Heart left ventricle (tissue), 13 donors: ENCODE measurements around the gene THADA.
"Not testable (repeated sequence)": the region's sequence is repeated elsewhere in the genome, so short reads cannot be mapped to it uniquely, and the experiment has no call there.

Experiments
- CTCF ChIP-seq, 12 donors: fragments of 200-600 bp; sonication (generic) in 4 of 12; IDR thresholded peaks; one replicate each; pipeline versions ENCODE4 v1.5.0 to v1.8.0; 2018 to 2022; ENCODE audit warnings: antibody characterized with exemption in 12 of 12, mild to moderate bottlenecking in 5 of 12
- POLR2A ChIP-seq, 2 donors: fragments of 450-650 bp; IDR thresholded peaks; one replicate each; pipeline ENCODE4 v1.6.1; 2017; ENCODE audit warnings: antibody characterized with exemption in 2 of 2, mild to moderate bottlenecking in 2 of 2, moderate library complexity in 2 of 2
- donor health status: ischemic (EF 13 %, LVEDD 7.1; RV severe dilation, severe dysfunction).
- donor health status: DM: no; HTN: yes; CAD: no.
- donor health status: DM: no; HTN: no; CAD: no.
- donor health status: ischemic (EF 25% LVEDD 6.9; RV normal size, moderate dysfunction).
- donor health status: ischemic (EF 25% LVEDD 5.7; RV mildly dilated, moderate dysfunction).
- donor health status: ischemic (EF 35%, LVEDD 5.7; RV mildly dilated, moderate dysfunction).
- donor health status: nonischemic (EF 11% LVEDD 7.7; RV severe dilation, severe dysfunction).
- donor health status: DM: yes; HTN: yes; CAD: no.
- donor health status: PGD.
- donor health status: ischemic (EF 29% LVEDD 5.4; RV normal size, mild dysfunction).
- donor health status: nonischemic (EF 23%, LVEDD 6.1; RV moderate dilation, normal function).

GRCh38 chr2:43297740-43298139 is 298.1 kb downstream of the THADA start:
- TF ChIP-seq CTCF, POLR2A (IDR thresholded peaks at IDR 0.05): not testable (repeated sequence)
